Mucosa of rectum (tissue), 2 donors: Measurements from ENCODE around the gene CCDC175.

Experiments used
- H3K27ac ChIP-seq, 2 donors: one replicate each; pipeline ENCODE4 v1.7.0; 2013; ENCODE audit warnings: inconsistent platforms in 2 of 2, low read depth in 2 of 2, low read length in 2 of 2
- H3K27me3 ChIP-seq, 2 donors: one replicate each; pipeline ENCODE4 v1.7.0; 2013; ENCODE audit warnings: low read length in 2 of 2; ENCODE audit not compliant: control insufficient read depth in 2 of 2, insufficient read depth in 2 of 2
- H3K36me3 ChIP-seq, 2 donors: one replicate each; pipeline ENCODE4 v1.7.0; 2013; ENCODE audit warnings: low read length in 2 of 2; ENCODE audit not compliant: control insufficient read depth in 2 of 2, insufficient read depth in 2 of 2
- H3K4me1 ChIP-seq, 2 donors: one replicate each; pipeline ENCODE4 v1.7.0; 2013; ENCODE audit warnings: low read length in 2 of 2, mild to moderate bottlenecking in 1 of 2; ENCODE audit not compliant: control insufficient read depth in 2 of 2, insufficient read depth in 2 of 2
- H3K4me3 ChIP-seq, 2 donors: one replicate each; pipeline ENCODE4 v1.7.0; 2013; ENCODE audit warnings: low read length in 2 of 2
- H3K9ac ChIP-seq, 2 donors: one replicate each; pipeline ENCODE4 v1.7.0; 2013; ENCODE audit warnings: low read length in 2 of 2, low read depth in 1 of 2, mild to moderate bottlenecking in 1 of 2
- H3K9me3 ChIP-seq, 2 donors: one replicate each; pipeline ENCODE4 v1.7.0; 2013; ENCODE audit warnings: low read length in 2 of 2; ENCODE audit not compliant: control insufficient read depth in 2 of 2
- donor health status: healthy.
- donor health status: Normal muscosa, but diverticular disease.

Gene CCDC175

DNA sequence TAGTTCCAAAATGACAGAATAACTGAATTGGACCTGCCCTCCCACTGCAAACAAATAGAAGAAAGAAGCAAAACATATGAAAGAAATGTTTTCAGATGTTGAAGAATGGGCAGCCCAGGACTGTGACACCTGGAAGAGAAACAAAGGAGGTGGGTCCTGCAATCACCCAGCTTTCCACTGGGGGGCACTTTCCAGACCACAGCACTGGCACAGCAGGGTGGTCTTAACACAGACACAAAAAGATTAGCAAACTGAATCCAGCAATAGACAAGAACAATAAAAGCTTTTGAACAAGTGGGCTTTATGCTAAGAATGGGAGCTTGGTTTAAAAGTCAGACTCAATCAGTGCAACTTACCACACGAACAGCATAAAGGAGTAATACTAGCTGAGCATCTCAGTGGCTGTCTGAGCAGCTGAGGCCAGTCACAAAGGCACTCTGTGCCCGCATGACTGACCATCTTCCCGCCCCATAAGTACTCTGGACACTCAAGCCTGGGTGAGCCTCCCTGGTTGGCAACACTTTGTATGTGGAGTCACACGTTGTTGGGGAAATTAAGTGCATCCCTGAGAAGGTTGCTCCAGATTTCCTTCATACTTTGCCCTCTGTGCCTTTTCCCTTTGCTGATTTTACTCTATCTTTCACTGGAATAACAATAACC, 64.6 kb downstream of the CCDC175 start:
- no peaks in the 10 kb centered on the region for H3K9me3 ChIP-seq
- no peaks in the 10 kb centered on the region for H3K36me3 ChIP-seq
- H3K4me1 ChIP-seq = peaks cover 0 to 4% of the 10 kb centered on the region in 2 donors
- H3K27me3 ChIP-seq = no peaks in the 10 kb centered on the region
- H3K9ac ChIP-seq = no peak overlapping the region
- no peak overlapping the region for H3K4me3 ChIP-seq
- no peak overlapping the region for H3K27ac ChIP-seq

DNA sequence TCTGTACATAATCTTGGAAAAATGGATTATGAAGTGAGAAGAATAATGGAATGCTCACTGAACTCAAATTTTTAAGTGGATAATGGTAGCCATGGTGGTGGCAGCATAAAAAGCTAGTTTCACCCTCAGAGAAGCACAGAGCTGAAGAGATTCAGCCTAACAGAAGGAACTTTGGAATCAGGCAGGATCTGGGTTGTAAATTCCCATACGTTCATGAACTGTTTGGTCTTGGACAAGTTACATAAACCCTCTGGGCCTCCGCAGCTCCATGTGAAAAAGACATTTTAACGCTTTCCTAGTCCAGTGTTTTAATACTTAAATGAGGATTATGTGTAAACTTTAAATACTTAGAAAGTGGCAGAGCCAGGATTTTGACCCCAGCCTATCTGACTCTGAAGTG, 65.6 kb downstream of the CCDC175 start:
- Histone ChIP-seq H3K27me3 (no peaks in the 10 kb centered on the region), H3K9ac (no peak overlapping the region), H3K9me3 (no peaks in the 10 kb centered on the region), H3K27ac (no peak overlapping the region), H3K4me3 (no peak overlapping the region), H3K36me3 (no peaks in the 10 kb centered on the region), H3K4me1 (peaks cover 0 to 4% of the 10 kb centered on the region in 2 donors)

GRCh38 chr14:59510001-59510400, 66.6 kb downstream of the CCDC175 start:
- H3K4me1 ChIP-seq = peaks cover 0 to 4% of the 10 kb centered on the region in 2 donors
- no peak overlapping the region for H3K9ac ChIP-seq
- no peak overlapping the region for H3K4me3 ChIP-seq
- H3K9me3 ChIP-seq = no peaks in the 10 kb centered on the region
- H3K36me3 ChIP-seq = no peaks in the 10 kb centered on the region
- no peaks in the 10 kb centered on the region for H3K27me3 ChIP-seq
- no peak overlapping the region for H3K27ac ChIP-seq

DNA sequence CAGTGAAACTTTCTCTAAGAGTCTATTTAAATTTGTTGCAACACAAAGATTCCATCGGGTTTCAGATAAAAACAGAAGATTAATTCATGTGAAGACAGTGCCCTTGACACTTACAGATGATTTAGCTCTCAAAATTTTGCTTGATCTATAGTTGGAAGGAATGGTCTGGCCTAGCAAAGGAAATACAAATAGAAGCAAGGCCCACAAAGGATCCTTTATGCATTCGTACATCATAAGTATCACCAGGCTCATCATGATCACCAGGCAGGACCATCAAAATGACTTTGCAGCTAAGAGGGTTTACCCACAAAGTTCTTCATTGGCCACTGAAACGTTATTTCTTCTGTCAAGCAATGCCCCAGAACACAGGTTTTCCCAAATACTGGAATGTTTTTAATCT, 67.5 kb downstream of the CCDC175 start:
- H3K27ac ChIP-seq = no peak overlapping the region
- H3K9ac ChIP-seq = no peak overlapping the region
- no peaks in the 10 kb centered on the region for H3K27me3 ChIP-seq
- no peak overlapping the region for H3K4me3 ChIP-seq
- peaks cover 0 to 4% of the 10 kb centered on the region in 2 donors for H3K4me1 ChIP-seq
- peaks cover 2 to 6% of the 10 kb centered on the region in 2 donors for H3K36me3 ChIP-seq
- no peaks in the 10 kb centered on the region for H3K9me3 ChIP-seq

DNA sequence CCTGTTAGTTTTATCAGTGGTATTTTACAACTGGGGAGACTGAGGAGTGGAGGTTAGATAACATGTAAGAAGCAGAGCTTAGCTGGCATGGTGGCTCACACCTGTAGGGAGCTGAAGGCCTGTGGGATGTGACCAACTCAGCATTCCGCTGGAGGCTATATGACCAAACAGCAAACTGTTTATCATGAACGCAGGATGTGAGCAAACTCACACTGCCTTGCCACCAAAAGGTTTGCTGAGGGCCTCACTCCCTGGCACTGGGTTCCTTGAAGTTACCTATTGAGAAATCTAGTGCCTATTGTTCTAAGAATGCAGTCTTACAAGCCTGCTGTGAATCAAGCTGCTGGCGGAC, 68.9 kb downstream of the CCDC175 start:
- H3K4me1 ChIP-seq = peaks cover 0 to 4% of the 10 kb centered on the region in 2 donors
- no peaks in the 10 kb centered on the region for H3K27me3 ChIP-seq
- H3K36me3 ChIP-seq = peaks cover 4 to 8% of the 10 kb centered on the region in 2 donors
- H3K27ac ChIP-seq = no peak overlapping the region
- H3K9me3 ChIP-seq = no peaks in the 10 kb centered on the region
- no peak overlapping the region for H3K9ac ChIP-seq
- H3K4me3 ChIP-seq = no peak overlapping the region

GRCh38 chr14:59507063-59507751, 69.4 kb downstream of the CCDC175 start:
- Histone ChIP-seq H3K9me3 (no peaks in the 10 kb centered on the region), H3K36me3 (peaks cover 4 to 8% of the 10 kb centered on the region in 2 donors), H3K27me3 (no peaks in the 10 kb centered on the region), H3K4me3 (no peak overlapping the region), H3K4me1 (peaks cover 0 to 4% of the 10 kb centered on the region in 2 donors), H3K9ac (no peak overlapping the region), H3K27ac (no peak overlapping the region)

DNA sequence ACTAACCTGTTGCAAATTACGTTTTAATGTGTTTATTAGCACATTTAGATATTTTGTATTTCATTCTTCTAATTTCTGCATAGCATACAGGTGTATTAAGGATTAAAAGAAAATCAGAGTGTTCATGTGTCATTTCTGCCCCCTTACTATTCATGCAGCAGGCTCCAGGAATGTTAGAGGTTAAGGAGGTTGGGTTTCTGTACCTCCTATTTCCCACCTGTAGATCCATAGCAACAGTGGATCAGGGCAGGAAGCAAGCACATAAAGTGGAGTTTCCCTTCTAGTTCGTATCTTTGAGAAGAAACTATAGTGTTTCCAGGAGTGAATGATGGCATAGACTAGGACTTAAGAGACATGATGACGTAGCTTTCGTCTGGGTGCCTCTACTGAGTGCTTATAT, 73.4 kb downstream of the CCDC175 start:
- Histone ChIP-seq H3K9me3 (no peaks in the 10 kb centered on the region), H3K27ac (no peak overlapping the region), H3K36me3 (peaks cover 8% of the 10 kb centered on the region in 2 donors), H3K27me3 (no peaks in the 10 kb centered on the region), H3K9ac (no peak overlapping the region), H3K4me3 (no peak overlapping the region), H3K4me1 (peaks cover 0 to 7% of the 10 kb centered on the region in 2 donors)

DNA sequence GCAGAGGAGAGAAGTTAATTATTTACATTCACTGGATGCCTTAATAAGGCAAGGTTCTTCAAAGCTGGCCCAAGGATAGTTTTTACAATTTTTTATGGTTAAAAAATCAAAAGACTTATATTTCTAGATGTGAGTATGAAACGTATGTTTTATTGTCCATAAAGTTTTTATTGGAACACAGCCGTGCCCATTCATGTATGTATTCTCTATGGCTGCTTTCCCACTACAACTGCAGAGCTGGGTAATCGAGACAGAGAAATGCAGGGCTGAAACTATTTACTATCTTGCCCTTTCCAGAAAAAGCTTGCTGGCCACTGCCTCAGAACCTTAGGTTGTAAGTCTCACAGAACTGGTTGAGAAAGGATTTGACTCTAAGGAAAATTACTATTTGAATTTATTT, 75.9 kb downstream of the CCDC175 start:
- H3K4me3 ChIP-seq = no peak overlapping the region
- H3K9me3 ChIP-seq = no peaks in the 10 kb centered on the region
- H3K36me3 ChIP-seq = peaks cover 16 to 17% of the 10 kb centered on the region in 2 donors
- peak overlapping the region in 1 of 2 donors; percentile 14 for H3K9ac ChIP-seq
- H3K27ac ChIP-seq = no peak overlapping the region
- no peaks in the 10 kb centered on the region for H3K27me3 ChIP-seq
- peaks cover 0 to 7% of the 10 kb centered on the region in 2 donors for H3K4me1 ChIP-seq

DNA sequence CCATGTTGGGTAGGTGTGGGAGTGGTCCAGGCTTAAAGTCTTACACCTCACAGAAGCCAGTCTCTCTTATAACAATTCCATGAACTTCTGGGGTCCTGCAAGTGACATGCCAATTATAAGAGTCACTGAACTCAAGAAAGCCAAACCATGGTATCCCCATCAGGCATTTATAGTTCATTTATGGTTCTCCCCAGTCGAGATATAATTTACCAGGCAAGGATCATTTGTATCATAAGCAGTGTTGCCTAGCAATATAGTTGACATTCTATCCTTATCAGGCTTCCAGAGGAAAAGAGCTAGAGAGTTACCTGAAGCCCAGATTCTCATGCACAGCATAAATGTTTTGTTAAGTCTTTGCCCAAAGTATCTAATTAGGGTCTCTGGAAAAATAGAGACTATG, 84.2 kb downstream of the CCDC175 start:
- Histone ChIP-seq H3K27me3 (no peaks in the 10 kb centered on the region), H3K9ac (no peak overlapping the region), H3K4me3 (no peak overlapping the region), H3K36me3 (peaks cover 41 to 52% of the 10 kb centered on the region in 2 donors), H3K9me3 (no peaks in the 10 kb centered on the region), H3K4me1 (no peaks in the 10 kb centered on the region), H3K27ac (no peak overlapping the region)

DNA sequence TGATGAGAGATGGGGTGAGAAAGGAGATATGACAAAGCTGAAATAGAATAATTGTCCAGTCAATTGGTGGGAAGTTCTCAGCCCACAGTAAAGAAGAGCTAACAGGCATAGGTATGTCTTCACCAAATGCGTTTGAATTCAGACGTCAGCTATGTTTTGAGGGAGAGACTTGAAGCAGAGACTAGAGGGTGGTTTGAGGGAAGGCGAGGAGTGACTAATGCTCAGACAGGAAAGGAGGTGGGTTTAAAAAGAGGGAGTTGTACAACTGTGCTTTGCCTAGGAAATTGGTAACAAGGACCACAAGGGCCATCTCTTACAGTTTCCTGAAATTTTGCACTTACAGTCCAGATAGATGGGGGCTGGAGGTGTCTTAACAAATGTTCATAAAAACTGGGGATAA, 85.9 kb downstream of the CCDC175 start:
- H3K27me3 ChIP-seq = no peaks in the 10 kb centered on the region
- no peak overlapping the region for H3K4me3 ChIP-seq
- H3K27ac ChIP-seq = no peak overlapping the region
- H3K9ac ChIP-seq = no peak overlapping the region
- H3K9me3 ChIP-seq = no peaks in the 10 kb centered on the region
- peaks cover 35 to 44% of the 10 kb centered on the region in 2 donors for H3K36me3 ChIP-seq
- peaks cover 4 to 8% of the 10 kb centered on the region in 2 donors for H3K4me1 ChIP-seq
